ENCODE results near the gene ZNF791.
"Not testable (repeated sequence)": the region's sequence is repeated elsewhere in the genome, so short reads cannot be mapped to it uniquely, and the experiment has no call there.

ZNF791 gene

GRCh38 chr19:12611361-12611699 lies 610 bp downstream of the ZNF791 start:
- DNase-seq (ENCODE audit: low read depth): peak; percentile 74
- H3K4me3 ChIP-seq (ENCODE audit: low read length): peak overlapping the region; percentile 100
- TF ChIP-seq CTCF (conservative IDR thresholded peaks at IDR 0.05; ENCODE audit: low read length): no peak

DNA sequence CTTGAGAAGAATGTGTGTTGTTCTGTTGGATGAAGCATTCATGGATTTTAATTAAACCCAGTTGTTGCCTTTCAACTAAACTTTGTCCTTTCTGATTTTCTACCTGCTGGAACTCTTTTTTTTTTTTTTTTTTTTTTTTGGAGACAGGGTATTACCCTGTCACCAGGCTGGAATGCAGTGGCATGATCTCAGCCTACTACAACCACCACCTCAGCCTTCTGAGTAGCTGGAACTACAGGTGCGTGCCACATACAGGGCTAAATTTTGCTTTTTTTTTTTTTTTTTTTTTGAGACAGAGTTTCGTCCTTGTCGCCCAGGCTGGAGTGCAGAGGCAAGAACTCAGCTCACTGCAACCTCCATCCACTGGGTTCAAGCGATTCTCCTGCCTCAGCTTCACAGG lies 6.9 kb downstream of the ZNF791 start:
- no peak overlapping the region for H3K4me3 ChIP-seq (ENCODE audit: low read length)
- DNase-seq (ENCODE audit: low read depth): no peak

GRCh38 chr19:12621253-12622024 lies 10.7 kb downstream of the ZNF791 start:
- not testable (repeated sequence) for H3K4me3 ChIP-seq (ENCODE audit: low read length); DNase-seq (ENCODE audit: low read depth)

More for the DNA sequence above, 6.9 kb downstream of the ZNF791 start:
- TF ChIP-seq CTCF (conservative IDR thresholded peaks at IDR 0.05; ENCODE audit: low read length): no peak

DNA sequence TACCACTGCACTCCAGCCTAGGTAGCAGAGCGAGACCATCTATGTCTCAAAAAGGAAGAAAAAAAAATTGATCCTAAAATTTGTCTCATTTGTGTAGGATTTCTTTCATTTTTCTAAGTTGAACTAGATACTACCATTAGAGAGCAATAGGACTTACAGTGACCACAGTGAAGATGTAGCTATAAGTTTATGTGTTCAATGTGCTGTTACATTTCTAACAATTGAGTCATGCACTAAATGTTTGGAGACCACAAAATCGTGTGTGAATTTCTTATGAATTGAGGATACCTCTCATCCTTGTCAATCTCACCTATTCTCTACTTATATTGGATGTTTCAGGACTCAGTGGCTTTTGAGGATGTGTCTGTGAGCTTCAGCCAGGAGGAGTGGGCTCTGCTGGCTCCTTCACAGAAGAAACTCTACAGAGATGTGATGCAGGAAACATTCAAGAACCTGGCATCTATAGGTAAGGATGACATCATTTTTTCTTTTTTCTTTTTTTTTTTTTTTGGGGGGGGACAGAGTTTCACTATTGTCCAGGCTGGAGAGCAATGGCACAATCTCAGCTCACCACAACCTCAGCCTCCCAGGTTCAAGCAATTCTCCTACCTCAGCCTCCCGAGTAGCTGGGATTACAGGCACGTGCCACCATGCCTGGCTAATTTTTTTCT lies 12.8 kb downstream of the ZNF791 start:
- H3K4me3 ChIP-seq (ENCODE audit: low read length): no peak overlapping the region
- DNase-seq (ENCODE audit: low read depth): no peak
- no peak for TF ChIP-seq CTCF (conservative IDR thresholded peaks at IDR 0.05; ENCODE audit: low read length)

GRCh38 chr19:12626958-12627357 lies 16.2 kb downstream of the ZNF791 start:
- no peak for TF ChIP-seq CTCF (conservative IDR thresholded peaks at IDR 0.05; ENCODE audit: low read length)

DNA sequence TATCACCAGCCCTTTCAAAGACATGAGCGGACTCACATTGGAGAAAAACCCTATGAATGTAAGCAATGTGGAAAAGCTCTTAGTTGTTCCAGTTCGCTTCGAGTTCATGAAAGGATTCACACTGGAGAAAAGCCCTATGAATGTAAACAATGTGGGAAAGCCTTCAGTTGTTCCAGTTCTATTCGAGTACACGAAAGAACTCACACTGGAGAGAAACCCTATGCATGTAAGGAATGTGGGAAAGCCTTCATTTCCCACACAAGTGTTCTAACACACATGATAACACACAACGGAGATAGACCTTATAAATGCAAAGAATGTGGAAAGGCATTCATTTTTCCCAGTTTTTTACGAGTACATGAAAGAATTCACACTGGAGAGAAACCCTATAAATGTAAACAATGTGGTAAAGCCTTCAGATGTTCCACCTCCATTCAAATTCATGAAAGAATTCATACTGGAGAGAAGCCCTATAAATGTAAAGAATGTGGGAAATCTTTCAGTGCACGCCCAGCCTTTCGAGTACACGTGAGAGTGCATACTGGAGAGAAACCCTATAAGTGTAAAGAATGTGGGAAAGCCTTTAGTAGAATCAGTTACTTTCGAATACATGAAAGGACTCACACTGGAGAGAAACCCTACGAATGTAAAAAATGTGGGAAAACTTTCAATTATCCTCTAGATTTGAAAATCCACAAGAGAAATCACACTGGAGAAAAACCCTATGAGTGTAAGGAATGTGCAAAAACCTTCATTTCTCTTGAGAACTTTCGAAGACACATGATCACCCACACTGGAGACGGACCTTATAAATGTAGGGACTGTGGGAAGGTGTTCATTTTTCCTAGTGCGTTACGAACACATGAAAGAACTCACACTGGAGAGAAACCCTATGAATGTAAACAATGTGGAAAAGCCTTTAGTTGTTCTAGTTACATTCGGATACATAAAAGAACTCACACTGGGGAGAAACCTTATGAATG lies 17.6 kb downstream of the ZNF791 start:
- DNase-seq (ENCODE audit: low read depth): no peak
- TF ChIP-seq CTCF (conservative IDR thresholded peaks at IDR 0.05; ENCODE audit: low read length): no peak
- H3K4me3 ChIP-seq (ENCODE audit: low read length): no peak overlapping the region

More at GRCh38 chr19:12626958-12627357, 16.2 kb downstream of the ZNF791 start:
- no peak overlapping the region for H3K4me3 ChIP-seq (ENCODE audit: low read length)
- no peak for DNase-seq (ENCODE audit: low read depth)

DNA sequence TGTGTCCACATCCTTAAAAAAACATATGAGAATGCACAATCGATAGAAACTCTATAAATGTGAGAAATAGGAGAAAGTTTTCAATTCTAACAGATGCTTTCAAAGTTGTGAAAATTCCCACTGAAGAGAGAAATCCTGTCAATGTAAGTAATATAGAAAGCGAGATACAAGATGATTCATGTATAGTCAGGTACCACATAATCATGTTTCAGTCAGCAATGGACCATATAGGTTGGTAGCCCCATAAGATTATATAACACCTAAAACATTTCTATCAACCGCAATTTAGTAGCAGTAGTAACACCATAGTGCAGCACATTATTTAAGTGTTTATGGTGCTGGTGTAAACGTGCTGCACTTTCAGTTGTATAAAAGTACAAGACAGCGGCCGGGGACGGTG lies 18.5 kb downstream of the ZNF791 start:
- no peak overlapping the region for H3K4me3 ChIP-seq (ENCODE audit: low read length)
- DNase-seq (ENCODE audit: low read depth): no peak
- TF ChIP-seq CTCF (conservative IDR thresholded peaks at IDR 0.05; ENCODE audit: low read length): no peak

Data from AG10803 (cell line).